ENCODE measurements around the gene HIGD1B.

DNA sequence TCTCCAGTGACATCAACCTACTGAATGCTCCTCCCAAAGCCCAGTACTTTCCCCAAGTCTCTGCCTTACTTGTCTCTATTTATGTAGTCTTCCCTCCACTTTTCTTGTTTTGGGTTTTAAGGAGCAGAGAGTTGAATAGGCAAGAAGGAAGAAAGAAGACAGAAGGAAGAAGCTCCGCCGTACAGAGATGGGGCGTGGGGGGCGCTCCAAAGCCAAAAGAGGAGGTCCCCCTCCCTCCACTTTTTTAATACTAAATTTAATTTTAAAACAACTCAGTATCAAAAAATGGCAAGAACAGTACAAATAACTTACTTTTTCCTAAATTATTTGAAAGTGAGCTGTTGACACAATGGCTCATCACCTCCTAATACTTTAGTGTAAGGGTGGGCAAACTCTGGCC, 47.0 kb downstream of the HIGD1B start:
- TF ChIP-seq, protein P1, sequence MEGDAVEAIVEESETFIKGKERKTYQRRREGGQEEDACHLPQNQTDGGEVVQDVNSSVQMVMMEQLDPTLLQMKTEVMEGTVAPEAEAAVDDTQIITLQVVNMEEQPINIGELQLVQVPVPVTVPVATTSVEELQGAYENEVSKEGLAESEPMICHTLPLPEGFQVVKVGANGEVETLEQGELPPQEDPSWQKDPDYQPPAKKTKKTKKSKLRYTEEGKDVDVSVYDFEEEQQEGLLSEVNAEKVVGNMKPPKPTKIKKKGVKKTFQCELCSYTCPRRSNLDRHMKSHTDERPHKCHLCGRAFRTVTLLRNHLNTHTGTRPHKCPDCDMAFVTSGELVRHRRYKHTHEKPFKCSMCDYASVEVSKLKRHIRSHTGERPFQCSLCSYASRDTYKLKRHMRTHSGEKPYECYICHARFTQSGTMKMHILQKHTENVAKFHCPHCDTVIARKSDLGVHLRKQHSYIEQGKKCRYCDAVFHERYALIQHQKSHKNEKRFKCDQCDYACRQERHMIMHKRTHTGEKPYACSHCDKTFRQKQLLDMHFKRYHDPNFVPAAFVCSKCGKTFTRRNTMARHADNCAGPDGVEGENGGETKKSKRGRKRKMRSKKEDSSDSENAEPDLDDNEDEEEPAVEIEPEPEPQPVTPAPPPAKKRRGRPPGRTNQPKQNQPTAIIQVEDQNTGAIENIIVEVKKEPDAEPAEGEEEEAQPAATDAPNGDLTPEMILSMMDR (IDR thresholded peaks at IDR 0.05; ENCODE audit: low read length), result no peak
- no peak for TF ChIP-seq EZH2 (IDR thresholded peaks at IDR 0.05; ENCODE audit: borderline replicate concordance, low read length)

All from OCI-LY1 (cell line).